K562 (cell line): ENCODE data around the gene SRGAP3. TPM values are rescaled to one million over a fixed set of nuclear protein-coding genes. Genes with fewer than 3 reads are reported as not detected.

Experiments
- ATAC-seq: fragments of 200-7000 bp; cut with Tn5 transposase; 3 replicates; pipeline ENCODE4 v1.9.1; 2020; ENCODE audit warnings: moderate library complexity
- BruUV-seq: library from RNA; stranded (reverse); fragments of 400-500 nt; replicated peaks from 2 replicates; lab custom pipeline; 2021; lab: Mats Ljungman, UMichigan
- CTCF ChIA-PET: fragments of 300-600 bp; formaldehyde crosslinking; extraction: SDS; loops from one replicate; lab custom pipeline; 2021; ENCODE audit warnings: low intra/inter-chr PET ratio; lab: Yijun Ruan, JAX
- POLR2A ChIA-PET: fragments of 300-600, 350-650 bp; sonication (Branson Sonifier 250); formaldehyde crosslinking; extraction: SDS; loops from one replicate; lab custom pipeline; 2021; ENCODE audit warnings: antibody characterized with exemption, inconsistent platforms; lab: Yijun Ruan, JAX
- DNase-seq, 4 experiments: peaks; one replicate each; pipeline versions ENCODE4 v3.0.0 to v3.0.0-alpha.2; 2011 to 2018; ENCODE audit warnings: low spot score in 3 of 4, mixed read lengths in 3 of 4; ENCODE audit errors: extremely low read depth in 1 of 4
- FAIRE-seq: peaks from 2 replicates; lab custom pipeline; 2011; peaks lifted over from hg19 to GRCh38; lab: Jason Lieb, UNC
- H2AFZ ChIP-seq: 2 replicates; pipeline ENCODE4 v1.6.0; 2011; ENCODE audit warnings: low read depth, low read length, control low read depth, inconsistent platforms
- H3K27ac ChIP-seq: fragments of 200-600 bp; 3 replicates; pipeline ENCODE4 v1.8.0; 2011; ENCODE audit warnings: low read depth, mild to moderate bottlenecking, control low read depth, inconsistent platforms, low read length, moderate library complexity, mixed read lengths; ENCODE audit errors: extremely low read depth
- H3K27me3 ChIP-seq, 2 experiments: fragments of 300-600 bp in 1 of 2; 2 replicates in 1 of 2; 3 replicates in 1 of 2; pipeline versions ENCODE4 v1.6.0 to v1.8.0; 2011; ENCODE audit warnings: inconsistent platforms in 2 of 2, low read length in 2 of 2, mild to moderate bottlenecking in 1 of 2, mixed read lengths in 1 of 2, moderate library complexity in 1 of 2; ENCODE audit not compliant: control insufficient read depth in 2 of 2, insufficient read depth in 2 of 2
- H3K36me3 ChIP-seq: fragments of 300-600 bp; 3 replicates; pipeline ENCODE4 v1.8.0; 2011; ENCODE audit warnings: mild to moderate bottlenecking, low read length, inconsistent platforms; ENCODE audit not compliant: control insufficient read depth, insufficient read depth
- H3K4me1 ChIP-seq, 2 experiments: fragments of 200-600 bp in 1 of 2; replicated peaks in 1 of 2; 2 replicates in 1 of 2; 3 replicates in 1 of 2; pipeline versions ENCODE4 v1.5.1 to v1.8.0; 2011; ENCODE audit warnings: inconsistent platforms in 2 of 2, low read length in 2 of 2, mild to moderate bottlenecking in 1 of 2, mixed read lengths in 1 of 2, moderate library complexity in 1 of 2; ENCODE audit not compliant: control insufficient read depth in 2 of 2, insufficient read depth in 2 of 2
- H3K4me2 ChIP-seq: 2 replicates; pipeline ENCODE4 v1.6.1; 2011; ENCODE audit warnings: low read length, control low read depth, inconsistent platforms, mixed read lengths; ENCODE audit not compliant: insufficient read depth
- H3K4me3 ChIP-seq: fragments of 200-600 bp; sonication (generic), shearing (Covaris generic); 2 replicates; pipeline ENCODE4 v1.5.1; 2016; ENCODE audit warnings: control low read depth, inconsistent platforms
- H3K79me2 ChIP-seq: fragments of 200-600 bp; 3 replicates; pipeline ENCODE4 v1.8.0; 2011; ENCODE audit warnings: low read length, inconsistent platforms; ENCODE audit not compliant: control insufficient read depth, insufficient read depth
- H3K9ac ChIP-seq, 2 experiments: 2 replicates each; pipeline versions ENCODE4 v1.6.0 to v1.6.1; 2011; ENCODE audit warnings: low read depth in 2 of 2, low read length in 2 of 2, control low read depth in 1 of 2, inconsistent platforms in 1 of 2, mild to moderate bottlenecking in 1 of 2, mixed read lengths in 1 of 2; ENCODE audit not compliant: insufficient read depth in 1 of 2
- H3K9me1 ChIP-seq: one replicate; pipeline ENCODE4 v1.6.0; 2011; ENCODE audit warnings: inconsistent platforms, mild to moderate bottlenecking, low read length, moderate library complexity; ENCODE audit not compliant: control insufficient read depth, insufficient read depth
- H3K9me3 ChIP-seq: replicated peaks from 2 replicates; pipeline ENCODE4 v1.5.1; 2011; ENCODE audit warnings: low read depth, low read length, inconsistent platforms; ENCODE audit not compliant: control insufficient read depth, insufficient read depth
- H4K20me1 ChIP-seq: replicated peaks from 2 replicates; pipeline ENCODE4 v1.6.1; 2011; ENCODE audit warnings: low read length, inconsistent platforms, mixed read lengths; ENCODE audit not compliant: control insufficient read depth, insufficient read depth
- BMI1 ChIP-seq: fragments of 150-350 bp; IDR thresholded peaks from 2 replicates; pipeline ENCODE4 v1.6.1; 2014; ENCODE audit warnings: low read length
- COPS2 ChIP-seq: fragments of 450-650 bp; conservative IDR thresholded peaks from 2 replicates; pipeline ENCODE4 v1.6.1; 2016; ENCODE audit warnings: mild to moderate bottlenecking, moderate library complexity
- HDAC6 ChIP-seq: IDR thresholded peaks from 2 replicates; pipeline ENCODE4 v1.6.1; 2012; ENCODE audit warnings: low read depth, mild to moderate bottlenecking, control low read depth, inconsistent platforms, low read length, moderate library complexity
- KLF13 ChIP-seq: fragments of 450-650 bp; IDR thresholded peaks from 2 replicates; pipeline ENCODE4 v1.6.1; 2016; ENCODE audit warnings: missing genetic modification characterization, low read depth, mild to moderate bottlenecking, missing compliant biosample characterization, moderate library complexity, borderline replicate concordance
- L3MBTL2 ChIP-seq: fragments of 450-650 bp; IDR thresholded peaks from 2 replicates; pipeline ENCODE4 v1.6.1; 2016; ENCODE audit warnings: mild to moderate bottlenecking, moderate library complexity
- MCM2 ChIP-seq: fragments of 450-650 bp; IDR thresholded peaks from 2 replicates; pipeline ENCODE4 v1.6.1; 2017; ENCODE audit warnings: low read depth, mild to moderate bottlenecking
- NBN ChIP-seq: fragments of 450-650 bp; IDR thresholded peaks from 2 replicates; pipeline ENCODE4 v1.6.1; 2016; ENCODE audit warnings: low read depth, mild to moderate bottlenecking
- RBFOX2 ChIP-seq: fragments of 200-400 bp; formaldehyde crosslinking; IDR thresholded peaks from 2 replicates; pipeline ENCODE4 v1.6.1; 2017; ENCODE audit warnings: low read depth, mild to moderate bottlenecking, low read length, moderate library complexity
- RHOXF2B ChIP-seq: fragments of 250-450 bp; sonication (Bioruptor Pico); conservative IDR thresholded peaks from 2 replicates; pipeline ENCODE4 v1.5.1; 2021
- SRSF1 ChIP-seq: fragments of 200-400 bp; formaldehyde crosslinking; IDR thresholded peaks from 2 replicates; pipeline ENCODE4 v1.6.1; 2017; ENCODE audit warnings: mild to moderate bottlenecking, low read depth, low read length, moderate library complexity
- SRSF3 ChIP-seq: fragments of 200-400 bp; formaldehyde crosslinking; IDR thresholded peaks from 2 replicates; pipeline ENCODE4 v1.6.1; 2016; ENCODE audit warnings: mild to moderate bottlenecking, low read length, moderate library complexity; ENCODE audit not compliant: insufficient read depth
- ZBTB1 ChIP-seq: sonication (generic); formaldehyde crosslinking; IDR thresholded peaks from 2 replicates; pipeline ENCODE4 v1.8.1; 2023; ENCODE audit warnings: missing genetic modification reagents, low read depth, mild to moderate bottlenecking, borderline replicate concordance
- ZNF140 ChIP-seq: fragments of 250-450 bp; sonication (Bioruptor Pico); IDR thresholded peaks from 2 replicates; pipeline ENCODE4 v1.8.0; 2021; ENCODE audit warnings: moderate library complexity, mild to moderate bottlenecking, inconsistent platforms
- WGBS: fragments of 100-300 bp; shearing (Covaris generic); methylation state at CpG from one replicate; pipeline ENCODE4 v1.1.6; 2016; ENCODE audit warnings: low coverage, mixed read lengths; ENCODE audit not compliant: insufficient coverage; ENCODE audit errors: missing lambda C conversion rate; 5-methylcytosine and 5-hydroxymethylcytosine counted together
- in situ Hi-C: fragments of 300-500 bp; cut with MboI; formaldehyde crosslinking; loops from 4 replicates; pipeline ENCODE4 v1.15.0; 2018; ENCODE audit warnings: inconsistent platforms, mixed read lengths
- intact Hi-C: fragments of 100-400 bp; cut with micrococcal nuclease; formaldehyde crosslinking; loops from 2 replicates; pipeline ENCODE4 v1.14.2; 2022
- polyA plus RNA-seq, 8 experiments: library from polyadenylated mRNA; depleted of rRNA in 4 of 8; stranded (reverse) in 5 of 8; unstranded in 3 of 8; fragments of >200 nt; fragmentation: Nextera tagmentation in 2 of 8; fragmentation: Illumina TruSeq in 1 of 8; extraction: Ambion mirVana in 2 of 8; extraction: Trizol in 1 of 8; gene quantifications; 2 replicates each; pipeline versions ENCODE4 v1.2.1 to v1.2.3, GENCODE V29; 2011 to 2014; ENCODE audit warnings: inconsistent platforms in 1 of 8, missing spikeins in 1 of 8
- total RNA-seq, 7 experiments: library from RNA; depleted of rRNA in 6 of 7; stranded (reverse); fragments of >200 nt in 6 of 7; fragmentation: Illumina TruSeq in 2 of 7; extraction: Trizol in 2 of 7; gene quantifications; 2 replicates each; pipeline versions ENCODE4 v1.2.1 to v1.2.3, GENCODE V29; 2011 to 2021; ENCODE audit warnings: low replicate concordance in 1 of 7
- TF ChIP-seq, protein P1 (sequence below): fragments of 450-650 bp; IDR thresholded peaks from 2 replicates; pipeline ENCODE4 v1.6.1; 2016; ENCODE audit warnings: antibody characterized with exemption
- TF ChIP-seq, protein P2 (sequence below): sonication (generic); formaldehyde crosslinking; IDR thresholded peaks from 2 replicates; pipeline ENCODE4 v1.8.0; 2023; ENCODE audit warnings: missing genetic modification reagents, mild to moderate bottlenecking, borderline replicate concordance
- TF ChIP-seq, protein P3 (sequence below): IDR thresholded peaks from 3 replicates; pipeline ENCODE4 v1.6.1; 2011; ENCODE audit warnings: borderline replicate concordance, mild to moderate bottlenecking; ENCODE audit not compliant: insufficient read length, insufficient read depth

Gene SRGAP3
- total and polyA plus RNA-seq, 9 of the 15 experiments (the other 6 are each of a cell fraction or from before 2014, with no cell fraction given) = 0.11 to 0.85 (median 0.35) TPM; not detected in 2

DNA sequence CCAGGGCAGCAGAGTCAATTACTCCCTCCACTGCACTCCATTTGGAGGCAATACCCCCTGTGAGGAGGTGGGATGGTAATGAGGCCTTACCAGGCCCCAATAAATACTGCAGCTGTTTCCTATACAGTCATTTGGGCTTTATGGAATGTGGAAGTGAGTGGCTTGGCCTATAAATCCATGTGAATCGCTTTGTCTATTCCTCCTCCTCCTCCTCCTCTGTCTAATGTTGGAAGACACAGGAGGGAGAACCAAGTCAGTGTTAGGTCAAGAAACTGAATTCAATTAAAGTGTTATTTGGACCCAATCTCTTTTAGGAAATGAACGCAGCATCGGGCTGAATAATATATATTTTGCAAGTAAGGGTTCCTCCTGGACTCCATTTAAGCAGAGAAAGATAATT lies 17.3 kb upstream of the SRGAP3 start:
- in situ Hi-C loops = no loop called here
- Histone ChIP-seq H3K9ac (no peak overlapping the region), H4K20me1 (no peaks in the 10 kb centered on the region), H3K9me1 (no peaks in the 10 kb centered on the region), H3K27me3 (peaks cover 6 to 7% of the 10 kb centered on the region in 2 experiments; a peak in 2 of 5 replicates), H3K27ac (no peak overlapping the region), H3K4me2 (no peak overlapping the region), H3K9me3 (no peaks in the 10 kb centered on the region), H3K4me1 (no peaks in the 10 kb centered on the region), H3K4me3 (no peak overlapping the region), H3K79me2 (no peaks in the 10 kb centered on the region), H3K36me3 (no peaks in the 10 kb centered on the region), H2AFZ (no peak overlapping the region)
- ATAC-seq (no peak), FAIRE-seq (no peak), DNase-seq (no peak)
- WGBS = 0% methylated on average over 3 of the region's 3 CpGs
- BruUV-seq = no TSS peak
- ChIA-PET POLR2A (no interaction called here), CTCF (no interaction called here)
- intact Hi-C loops = no loop called here
- TF ChIP-seq, protein P1, sequence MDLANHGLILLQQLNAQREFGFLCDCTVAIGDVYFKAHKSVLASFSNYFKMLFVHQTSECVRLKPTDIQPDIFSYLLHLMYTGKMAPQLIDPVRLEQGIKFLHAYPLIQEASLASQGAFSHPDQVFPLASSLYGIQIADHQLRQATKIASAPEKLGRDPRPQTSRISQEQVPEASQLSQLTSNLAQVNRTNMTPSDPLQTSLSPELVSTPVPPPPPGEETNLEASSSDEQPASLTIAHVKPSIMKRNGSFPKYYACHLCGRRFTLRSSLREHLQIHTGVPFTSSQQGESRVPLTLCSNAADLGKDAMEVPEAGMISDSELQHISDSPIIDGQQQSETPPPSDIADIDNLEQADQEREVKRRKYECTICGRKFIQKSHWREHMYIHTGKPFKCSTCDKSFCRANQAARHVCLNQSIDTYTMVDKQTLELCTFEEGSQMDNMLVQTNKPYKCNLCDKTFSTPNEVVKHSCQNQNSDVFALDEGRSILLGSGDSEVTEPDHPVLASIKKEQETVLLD = no peak
- TF ChIP-seq SRSF1 (no peak), SRSF3 (no peak), ZNF140 (CRISPR knock-in tag) (no peak), MCM2 (no peak), BMI1 (no peak), RHOXF2B (CRISPR knock-in tag) (no peak), NBN (no peak), HDAC6 (no peak), RBFOX2 (no peak), COPS2 (no peak), L3MBTL2 (no peak), ZBTB1 (CRISPR knock-in tag) (no peak), KLF13 (tag) (no peak)
- TF ChIP-seq, protein P2, sequence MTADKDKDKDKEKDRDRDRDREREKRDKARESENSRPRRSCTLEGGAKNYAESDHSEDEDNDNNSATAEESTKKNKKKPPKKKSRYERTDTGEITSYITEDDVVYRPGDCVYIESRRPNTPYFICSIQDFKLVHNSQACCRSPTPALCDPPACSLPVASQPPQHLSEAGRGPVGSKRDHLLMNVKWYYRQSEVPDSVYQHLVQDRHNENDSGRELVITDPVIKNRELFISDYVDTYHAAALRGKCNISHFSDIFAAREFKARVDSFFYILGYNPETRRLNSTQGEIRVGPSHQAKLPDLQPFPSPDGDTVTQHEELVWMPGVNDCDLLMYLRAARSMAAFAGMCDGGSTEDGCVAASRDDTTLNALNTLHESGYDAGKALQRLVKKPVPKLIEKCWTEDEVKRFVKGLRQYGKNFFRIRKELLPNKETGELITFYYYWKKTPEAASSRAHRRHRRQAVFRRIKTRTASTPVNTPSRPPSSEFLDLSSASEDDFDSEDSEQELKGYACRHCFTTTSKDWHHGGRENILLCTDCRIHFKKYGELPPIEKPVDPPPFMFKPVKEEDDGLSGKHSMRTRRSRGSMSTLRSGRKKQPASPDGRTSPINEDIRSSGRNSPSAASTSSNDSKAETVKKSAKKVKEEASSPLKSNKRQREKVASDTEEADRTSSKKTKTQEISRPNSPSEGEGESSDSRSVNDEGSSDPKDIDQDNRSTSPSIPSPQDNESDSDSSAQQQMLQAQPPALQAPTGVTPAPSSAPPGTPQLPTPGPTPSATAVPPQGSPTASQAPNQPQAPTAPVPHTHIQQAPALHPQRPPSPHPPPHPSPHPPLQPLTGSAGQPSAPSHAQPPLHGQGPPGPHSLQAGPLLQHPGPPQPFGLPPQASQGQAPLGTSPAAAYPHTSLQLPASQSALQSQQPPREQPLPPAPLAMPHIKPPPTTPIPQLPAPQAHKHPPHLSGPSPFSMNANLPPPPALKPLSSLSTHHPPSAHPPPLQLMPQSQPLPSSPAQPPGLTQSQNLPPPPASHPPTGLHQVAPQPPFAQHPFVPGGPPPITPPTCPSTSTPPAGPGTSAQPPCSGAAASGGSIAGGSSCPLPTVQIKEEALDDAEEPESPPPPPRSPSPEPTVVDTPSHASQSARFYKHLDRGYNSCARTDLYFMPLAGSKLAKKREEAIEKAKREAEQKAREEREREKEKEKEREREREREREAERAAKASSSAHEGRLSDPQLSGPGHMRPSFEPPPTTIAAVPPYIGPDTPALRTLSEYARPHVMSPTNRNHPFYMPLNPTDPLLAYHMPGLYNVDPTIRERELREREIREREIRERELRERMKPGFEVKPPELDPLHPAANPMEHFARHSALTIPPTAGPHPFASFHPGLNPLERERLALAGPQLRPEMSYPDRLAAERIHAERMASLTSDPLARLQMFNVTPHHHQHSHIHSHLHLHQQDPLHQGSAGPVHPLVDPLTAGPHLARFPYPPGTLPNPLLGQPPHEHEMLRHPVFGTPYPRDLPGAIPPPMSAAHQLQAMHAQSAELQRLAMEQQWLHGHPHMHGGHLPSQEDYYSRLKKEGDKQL (CRISPR knock-in tag) = no peak
- TF ChIP-seq, protein P3, sequence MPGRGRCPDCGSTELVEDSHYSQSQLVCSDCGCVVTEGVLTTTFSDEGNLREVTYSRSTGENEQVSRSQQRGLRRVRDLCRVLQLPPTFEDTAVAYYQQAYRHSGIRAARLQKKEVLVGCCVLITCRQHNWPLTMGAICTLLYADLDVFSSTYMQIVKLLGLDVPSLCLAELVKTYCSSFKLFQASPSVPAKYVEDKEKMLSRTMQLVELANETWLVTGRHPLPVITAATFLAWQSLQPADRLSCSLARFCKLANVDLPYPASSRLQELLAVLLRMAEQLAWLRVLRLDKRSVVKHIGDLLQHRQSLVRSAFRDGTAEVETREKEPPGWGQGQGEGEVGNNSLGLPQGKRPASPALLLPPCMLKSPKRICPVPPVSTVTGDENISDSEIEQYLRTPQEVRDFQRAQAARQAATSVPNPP = no peak
